IMR-90 (cell line): ENCODE data around the gene ITIH2. TPM values are rescaled to one million over a fixed set of nuclear protein-coding genes. Genes with fewer than 3 reads are reported as not detected.
A peak's percentile ranks its signal among the peaks of the same experiment; 100 is the strongest.

ENCODE experiments used
- ATAC-seq: fragments of 200-7000 bp; cut with Tn5 transposase; 2 replicates; pipeline ENCODE4 v1.9.1; 2020; ENCODE audit warnings: low read depth, mild to moderate bottlenecking, moderate library complexity
- BruUV-seq: library from RNA; stranded (reverse); fragments of 400-500 nt; replicated peaks from 2 replicates; lab custom pipeline; 2021; lab: Mats Ljungman, UMichigan
- CTCF ChIA-PET: fragments of 300-600 bp; formaldehyde crosslinking; extraction: SDS; loops from one replicate; lab custom pipeline; 2021; ENCODE audit warnings: antibody characterized with exemption; lab: Yijun Ruan, JAX
- POLR2A ChIA-PET: fragments of 300-600 bp; sonication (Branson Sonifier 250); formaldehyde crosslinking; loops from one replicate; lab custom pipeline; 2022; ENCODE audit warnings: antibody characterized with exemption; ENCODE audit not compliant: unreplicated experiment; lab: Charles Lee
- DNase-seq: peaks from one replicate; pipeline ENCODE4 v3.0.0; 2013
- H2AFZ ChIP-seq: replicated peaks from 2 replicates; pipeline ENCODE3; 2013; ENCODE audit warnings: low read length, mild to moderate bottlenecking; ENCODE audit not compliant: poor library complexity
- H2AK5ac ChIP-seq: 2 replicates; pipeline ENCODE4 v1.6.1; 2013; ENCODE audit warnings: low read depth, low read length, inconsistent platforms
- H2AK9ac ChIP-seq: replicated peaks from 2 replicates; pipeline ENCODE3; 2013; ENCODE audit warnings: mild to moderate bottlenecking, low read depth, low read length, moderate library complexity; ENCODE audit not compliant: poor library complexity
- H2BK120ac ChIP-seq: 2 replicates; pipeline ENCODE4 v1.6.1; 2013; ENCODE audit warnings: low read depth, low read length, inconsistent platforms
- H2BK15ac ChIP-seq: 3 replicates; pipeline ENCODE4 v1.6.1; 2013; ENCODE audit warnings: low read depth, low read length, inconsistent platforms
- H2BK20ac ChIP-seq: 2 replicates; pipeline ENCODE4 v1.6.1; 2013; ENCODE audit warnings: low read depth, mild to moderate bottlenecking, inconsistent platforms, low read length, moderate library complexity
- H2BK5ac ChIP-seq: 2 replicates; pipeline ENCODE4 v1.6.1; 2013; ENCODE audit warnings: mild to moderate bottlenecking, low read depth, low read length, inconsistent platforms; ENCODE audit not compliant: poor library complexity, severe bottlenecking
- H3K14ac ChIP-seq: replicated peaks from 2 replicates; pipeline ENCODE4 v1.6.1; 2013; ENCODE audit warnings: low read depth, low read length, inconsistent platforms
- H3K18ac ChIP-seq: 2 replicates; pipeline ENCODE4 v1.6.1; 2013; ENCODE audit warnings: low read depth, low read length, control low read depth
- H3K23ac ChIP-seq: 2 replicates; pipeline ENCODE4 v1.6.1; 2013; ENCODE audit warnings: low read depth, low read length, inconsistent platforms
- H3K27ac ChIP-seq: 2 replicates; pipeline ENCODE4 v1.5.1; 2013; ENCODE audit warnings: mild to moderate bottlenecking, control low read depth, low read length; ENCODE audit not compliant: insufficient read depth
- H3K27me3 ChIP-seq: 2 replicates; pipeline ENCODE4 v1.6.1; 2013; ENCODE audit warnings: low read length; ENCODE audit not compliant: control insufficient read depth, insufficient read depth
- H3K36me3 ChIP-seq: 2 replicates; pipeline ENCODE4 v1.6.1; 2013; ENCODE audit warnings: low read length, mixed read lengths; ENCODE audit not compliant: control insufficient read depth, insufficient read depth
- H3K4ac ChIP-seq: 2 replicates; pipeline ENCODE4 v1.6.1; 2013; ENCODE audit warnings: low read depth, low read length, inconsistent platforms
- H3K4me1 ChIP-seq: 2 replicates; pipeline ENCODE4 v1.6.1; 2013; ENCODE audit warnings: low read length, mixed read lengths; ENCODE audit not compliant: control insufficient read depth, insufficient read depth
- H3K4me2 ChIP-seq: 2 replicates; pipeline ENCODE4 v1.6.1; 2013; ENCODE audit warnings: low read depth, mild to moderate bottlenecking, control low read depth, low read length, moderate library complexity
- H3K4me3 ChIP-seq: 2 replicates; pipeline ENCODE4 v1.5.1; 2013; ENCODE audit warnings: low read depth, mild to moderate bottlenecking, control low read depth, low read length, moderate library complexity; ENCODE audit not compliant: insufficient read depth
- H3K56ac ChIP-seq: 2 replicates; pipeline ENCODE4 v1.6.1; 2013; ENCODE audit warnings: low read length, inconsistent platforms; ENCODE audit not compliant: insufficient read depth; ENCODE audit errors: extremely low read depth
- H3K79me1 ChIP-seq, 2 experiments: 2 replicates each; pipeline ENCODE4 v1.6.1; 2013; ENCODE audit warnings: low read length in 2 of 2, inconsistent platforms in 1 of 2, low read depth in 1 of 2
- H3K9ac ChIP-seq: 2 replicates; pipeline ENCODE4 v1.6.1; 2013; ENCODE audit warnings: low read depth, low read length, control low read depth
- H3K9me1 ChIP-seq: 2 replicates; pipeline ENCODE4 v1.6.1; 2013; ENCODE audit warnings: low read length, inconsistent platforms; ENCODE audit not compliant: insufficient read depth
- H3K9me3 ChIP-seq: 2 replicates; pipeline ENCODE4 v1.6.1; 2013; ENCODE audit warnings: low read length; ENCODE audit not compliant: control insufficient read depth, insufficient read depth
- H4K20me1 ChIP-seq: 2 replicates; pipeline ENCODE4 v1.6.1; 2013; ENCODE audit warnings: low read length, inconsistent platforms; ENCODE audit not compliant: insufficient read depth
- H4K5ac ChIP-seq: 2 replicates; pipeline ENCODE4 v1.6.1; 2013; ENCODE audit warnings: mild to moderate bottlenecking, low read depth, low read length, control low read depth
- H4K8ac ChIP-seq, 2 experiments: 2 replicates each; pipeline ENCODE4 v1.6.1; 2013; ENCODE audit warnings: low read depth in 2 of 2, low read length in 2 of 2, control low read depth in 1 of 2, inconsistent platforms in 1 of 2
- H4K91ac ChIP-seq: 2 replicates; pipeline ENCODE4 v1.6.1; 2013; ENCODE audit warnings: low read depth, low read length, inconsistent platforms; ENCODE audit not compliant: insufficient read depth
- BHLHE40 ChIP-seq: fragments of 150-350 bp; IDR thresholded peaks from 2 replicates; pipeline ENCODE4 v1.6.1; 2016; ENCODE audit warnings: mild to moderate bottlenecking, low read depth, low read length
- CEBPB ChIP-seq: IDR thresholded peaks from 2 replicates; pipeline ENCODE4 v1.6.1; 2012; ENCODE audit warnings: low read depth, low read length, improper control_type of control experiment
- CHD1 ChIP-seq: IDR thresholded peaks from 2 replicates; pipeline ENCODE4 v1.6.1; 2012; ENCODE audit warnings: low read depth, low read length, improper control_type of control experiment
- ELK1 ChIP-seq: fragments of 150-350 bp; IDR thresholded peaks from 2 replicates; pipeline ENCODE4 v1.6.1; 2016; ENCODE audit warnings: low read depth, mild to moderate bottlenecking, low read length, moderate library complexity, borderline replicate concordance
- FOS ChIP-seq: fragments of 150-350 bp; IDR thresholded peaks from 2 replicates; pipeline ENCODE4 v1.6.1; 2016; ENCODE audit warnings: low read depth, low read length
- MAFK ChIP-seq: IDR thresholded peaks from 2 replicates; pipeline ENCODE4 v1.6.1; 2012; ENCODE audit warnings: low read depth, low read length, improper control_type of control experiment
- MAZ ChIP-seq: IDR thresholded peaks from 2 replicates; pipeline ENCODE4 v1.6.1; 2012; ENCODE audit warnings: low read depth, mild to moderate bottlenecking, low read length, improper control_type of control experiment, moderate library complexity, borderline replicate concordance
- MXI1 ChIP-seq: IDR thresholded peaks from 2 replicates; pipeline ENCODE4 v1.6.1; 2012; ENCODE audit warnings: low read depth, mild to moderate bottlenecking, low read length, moderate library complexity, borderline replicate concordance
- POLR2A ChIP-seq: IDR thresholded peaks from 2 replicates; pipeline ENCODE4 v1.6.1; 2012; ENCODE audit warnings: mild to moderate bottlenecking, low read depth, low read length
- RAD21 ChIP-seq: IDR thresholded peaks from 2 replicates; pipeline ENCODE4 v1.6.1; 2012; ENCODE audit warnings: low read length, improper control_type of control experiment
- RCOR1 ChIP-seq: IDR thresholded peaks from 2 replicates; pipeline ENCODE4 v1.6.1; 2012; ENCODE audit warnings: mild to moderate bottlenecking, low read length, improper control_type of control experiment; ENCODE audit not compliant: insufficient replicate concordance
- RFX5 ChIP-seq: IDR thresholded peaks from 2 replicates; pipeline ENCODE4 v1.8.0; 2012; ENCODE audit warnings: low read depth, mild to moderate bottlenecking, low read length, moderate library complexity
- SMC3 ChIP-seq: fragments of 150-350 bp; IDR thresholded peaks from 2 replicates; pipeline ENCODE4 v1.6.1; 2016; ENCODE audit warnings: low read depth, mild to moderate bottlenecking, antibody characterized with exemption, low read length, moderate library complexity
- USF2 ChIP-seq: fragments of 150-350 bp; IDR thresholded peaks from 2 replicates; pipeline ENCODE4 v1.6.1; 2017; ENCODE audit warnings: mild to moderate bottlenecking, antibody characterized with exemption, low read length, low read depth
- WGBS, 2 experiments: methylation state at CpG; one replicate each; pipeline versions ENCODE4 v1.1.5 to v1.1.7; 2013; ENCODE audit warnings: missing lambda C conversion rate in 2 of 2; ENCODE audit not compliant: insufficient read length in 1 of 2; ENCODE audit errors: extremely low coverage in 2 of 2; 5-methylcytosine and 5-hydroxymethylcytosine counted together
- dilution Hi-C: fragments of 300-500 bp; cut with HindIII; formaldehyde crosslinking; loops from one replicate; pipeline ENCODE4 v1.14.3; 2018; ENCODE audit warnings: low sequenced_read_pairs; ENCODE audit not compliant: unreplicated experiment
- in situ Hi-C: fragments of 300-500 bp; cut with MboI; formaldehyde crosslinking; loops from 3 replicates; pipeline ENCODE4 v1.14.3; 2019; ENCODE audit warnings: low sequenced_read_pairs, inconsistent platforms, mixed read lengths
- intact Hi-C: fragments of 100-400 bp; cut with micrococcal nuclease; formaldehyde crosslinking; loops from 2 replicates; pipeline ENCODE4 v1.10.0; 2022
- polyA plus RNA-seq, 3 experiments: library from polyadenylated mRNA; depleted of rRNA; stranded (reverse); fragments of >200 nt; gene quantifications; 2 replicates each; pipeline ENCODE4 v1.2.3, GENCODE V29; 2012; ENCODE audit warnings: low replicate concordance in 1 of 3
- total RNA-seq: library from RNA; depleted of rRNA; stranded (reverse); fragments of >200 nt; gene quantifications from 2 replicates; pipeline ENCODE4 v1.2.3, GENCODE V29; 2012

Gene ITIH2
- total and polyA plus RNA-seq, 2 of the 4 experiments (the other 2 are of a cell fraction): not detected

- H4K20me1 ChIP-seq: peaks cover 36% of the 10 kb centered on the region; the same call in 1 of the 2 replicates
- H3K27me3 ChIP-seq: no peaks in the 10 kb centered on the region
- in situ Hi-C loops (loop anchor here (25.0 kb wide), 1 partner anchor 1058 kb away; no protein-coding TSS in a partner anchor), intact Hi-C loops (no loop called here), dilution Hi-C loops (no loop called here)
- H2AFZ ChIP-seq: no peak overlapping the region
- CTCF ChIA-PET: no interaction called here
- no peak overlapping the region for H4K91ac ChIP-seq
- H3K4me1 ChIP-seq: peaks cover 10% of the 10 kb centered on the region
- no peak overlapping the region for H2BK20ac ChIP-seq
- H2BK5ac ChIP-seq: peak overlapping the region; percentile 54
- no TSS peak for BruUV-seq
- no peak for ATAC-seq
- H2AK5ac ChIP-seq: no peak overlapping the region
- no peak overlapping the region for H3K4me3 ChIP-seq
- H3K9me1 ChIP-seq: 0 out of 2 replicates have a peak, but pooled peaks cover 5% of the 10 kb centered on the region
- no peak overlapping the region; the same call in 1 of the 2 replicates for H3K14ac ChIP-seq
- H4K8ac ChIP-seq: no peak overlapping the region
- H3K4ac ChIP-seq: no peak overlapping the region; the same call in 1 of the 2 replicates
- H2BK15ac ChIP-seq: no peak overlapping the region
- no peaks in the 10 kb centered on the region for H3K9me3 ChIP-seq
- no peak overlapping the region for H4K5ac ChIP-seq
- POLR2A ChIA-PET: interaction anchor here (0.5 kb wide), 1 partner anchor 271 kb away, joined by 3 read pairs; no protein-coding TSS in a partner anchor
- no peak overlapping the region for H2BK120ac ChIP-seq
- no peak overlapping the region for H3K4me2 ChIP-seq
- no peak for TF ChIP-seq CHD1
- no peak for TF ChIP-seq CEBPB
- no peak for TF ChIP-seq ELK1
- no peak for TF ChIP-seq USF2
- TF ChIP-seq POLR2A: no peak
- no peak for TF ChIP-seq BHLHE40
- no peak for TF ChIP-seq MAFK
- TF ChIP-seq SMC3: no peak
- TF ChIP-seq RAD21: no peak
- TF ChIP-seq RFX5: no peak
- no peak for TF ChIP-seq MXI1
- TF ChIP-seq MAZ: no peak
- TF ChIP-seq FOS: no peak
- TF ChIP-seq RCOR1: no peak
- no peak overlapping the region for H3K27ac ChIP-seq
- DNase-seq: peak; percentile 51
- no peak overlapping the region for H3K18ac ChIP-seq
- peaks cover 7 to 46% of the 10 kb centered on the region in 2 experiments; a peak in 3 of 4 replicates for H3K79me1 ChIP-seq
- H3K36me3 ChIP-seq: peaks cover 8% of the 10 kb centered on the region
- H3K56ac ChIP-seq: no peak overlapping the region
- H3K23ac ChIP-seq: no peak overlapping the region
- H2AK9ac ChIP-seq: no peak overlapping the region
- no CpG with 5 or more reads among the region's 4 CpGs for WGBS, 2 experiments
- no peak overlapping the region for H3K9ac ChIP-seq
Measured at GRCh38 chr10:7795605-7796004, 92.5 kb downstream of the ITIH2 start.
